GM06990 (cell line): ENCODE results near the gene CLEC18A.

Experiments used
- DNase-seq: peaks from one replicate; pipeline ENCODE4 v3.0.0-alpha.2; 2011; ENCODE audit not compliant: insufficient read length; ENCODE audit errors: extremely low read depth
- H3K27me3 ChIP-seq: replicated peaks from 2 replicates; pipeline ENCODE4 v1.6.0; 2011; ENCODE audit warnings: low read length; ENCODE audit not compliant: control insufficient read depth, insufficient read depth
- H3K36me3 ChIP-seq: 2 replicates; pipeline ENCODE4 v1.5.1; 2011; ENCODE audit warnings: low read length; ENCODE audit not compliant: control insufficient read depth, insufficient read depth
- H3K4me3 ChIP-seq: replicated peaks from 2 replicates; pipeline ENCODE4 v1.5.1; 2011; ENCODE audit warnings: low read depth, mild to moderate bottlenecking, control low read depth, low read length
- TF ChIP-seq, protein P1 (sequence below): IDR thresholded peaks from 2 replicates; pipeline ENCODE4 v1.5.1; 2011; ENCODE audit warnings: low read length, control low read depth, mild to moderate bottlenecking, inconsistent platforms; ENCODE audit not compliant: insufficient read depth, poor library complexity, severe bottlenecking

The CLEC18A gene

GRCh38 chr16:69935278-69935711 is 15.8 kb upstream of the CLEC18A start:
- no peak for DNase-seq
- H3K36me3 ChIP-seq: peaks cover 33% of the 10 kb centered on the region
- no peak overlapping the region for H3K4me3 ChIP-seq
- no peaks in the 10 kb centered on the region for H3K27me3 ChIP-seq
- TF ChIP-seq, protein P1, sequence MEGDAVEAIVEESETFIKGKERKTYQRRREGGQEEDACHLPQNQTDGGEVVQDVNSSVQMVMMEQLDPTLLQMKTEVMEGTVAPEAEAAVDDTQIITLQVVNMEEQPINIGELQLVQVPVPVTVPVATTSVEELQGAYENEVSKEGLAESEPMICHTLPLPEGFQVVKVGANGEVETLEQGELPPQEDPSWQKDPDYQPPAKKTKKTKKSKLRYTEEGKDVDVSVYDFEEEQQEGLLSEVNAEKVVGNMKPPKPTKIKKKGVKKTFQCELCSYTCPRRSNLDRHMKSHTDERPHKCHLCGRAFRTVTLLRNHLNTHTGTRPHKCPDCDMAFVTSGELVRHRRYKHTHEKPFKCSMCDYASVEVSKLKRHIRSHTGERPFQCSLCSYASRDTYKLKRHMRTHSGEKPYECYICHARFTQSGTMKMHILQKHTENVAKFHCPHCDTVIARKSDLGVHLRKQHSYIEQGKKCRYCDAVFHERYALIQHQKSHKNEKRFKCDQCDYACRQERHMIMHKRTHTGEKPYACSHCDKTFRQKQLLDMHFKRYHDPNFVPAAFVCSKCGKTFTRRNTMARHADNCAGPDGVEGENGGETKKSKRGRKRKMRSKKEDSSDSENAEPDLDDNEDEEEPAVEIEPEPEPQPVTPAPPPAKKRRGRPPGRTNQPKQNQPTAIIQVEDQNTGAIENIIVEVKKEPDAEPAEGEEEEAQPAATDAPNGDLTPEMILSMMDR: no peak

DNA sequence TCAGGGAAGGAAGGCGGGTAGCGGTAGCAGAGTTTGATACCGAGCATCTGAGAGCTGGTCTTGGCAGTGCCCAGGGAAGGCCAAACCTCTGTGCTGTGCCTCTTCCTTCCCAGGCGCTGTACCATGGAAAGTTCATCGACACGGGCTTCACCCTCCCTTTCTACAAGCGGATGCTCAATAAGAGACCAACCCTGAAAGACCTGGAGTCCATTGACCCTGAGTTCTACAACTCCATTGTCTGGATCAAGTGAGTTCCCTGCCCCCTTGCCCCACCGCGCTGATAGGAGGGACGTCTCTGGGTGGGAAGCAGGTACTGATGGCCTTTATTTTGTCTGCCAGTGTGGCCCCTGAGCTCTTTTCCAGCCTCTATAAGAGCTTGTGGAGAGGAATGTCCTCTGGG is 15.4 kb upstream of the CLEC18A start:
- TF ChIP-seq, protein P1: no peak
- no peaks in the 10 kb centered on the region for H3K27me3 ChIP-seq
- H3K36me3 ChIP-seq: peaks cover 35% of the 10 kb centered on the region
- no peak for DNase-seq
- no peak overlapping the region for H3K4me3 ChIP-seq

GRCh38 chr16:69936252-69936651 is 14.9 kb upstream of the CLEC18A start:
- TF ChIP-seq, protein P1: no peak
- Histone ChIP-seq H3K4me3 (no peak overlapping the region), H3K36me3 (peaks cover 36% of the 10 kb centered on the region), H3K27me3 (no peaks in the 10 kb centered on the region)
- DNase-seq: no peak

GRCh38 chr16:69936751-69937211 is 14.4 kb upstream of the CLEC18A start:
- Histone ChIP-seq H3K27me3 (no peaks in the 10 kb centered on the region), H3K4me3 (no peak overlapping the region), H3K36me3 (peaks cover 36% of the 10 kb centered on the region)
- TF ChIP-seq, protein P1: no peak
- no peak for DNase-seq

DNA sequence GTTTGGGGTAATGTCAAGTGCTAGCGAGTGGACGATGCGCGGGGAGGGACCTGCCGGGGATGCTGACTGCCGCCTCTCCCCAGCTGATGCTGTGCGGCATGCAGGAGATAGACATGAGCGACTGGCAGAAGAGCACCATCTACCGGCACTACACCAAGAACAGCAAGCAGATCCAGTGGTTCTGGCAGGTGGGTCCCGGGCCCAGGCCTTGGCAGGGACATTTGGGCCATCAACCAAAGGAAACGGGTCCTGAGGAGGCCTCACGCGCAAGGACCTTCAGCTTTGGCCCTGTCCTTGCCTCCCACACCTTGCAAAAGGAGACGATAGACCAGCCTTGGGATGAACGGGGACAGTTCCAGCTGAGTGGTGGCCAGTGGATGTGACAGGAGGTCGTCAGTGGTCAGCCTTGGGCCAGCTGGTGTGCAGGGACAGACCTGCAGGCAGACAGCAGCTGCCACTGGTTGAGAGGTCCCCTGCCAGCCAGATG is 13.6 kb upstream of the CLEC18A start:
- TF ChIP-seq, protein P1: no peak
- H3K4me3 ChIP-seq: no peak overlapping the region
- H3K27me3 ChIP-seq: no peaks in the 10 kb centered on the region
- no peak for DNase-seq
- H3K36me3 ChIP-seq: peaks cover 36% of the 10 kb centered on the region

DNA sequence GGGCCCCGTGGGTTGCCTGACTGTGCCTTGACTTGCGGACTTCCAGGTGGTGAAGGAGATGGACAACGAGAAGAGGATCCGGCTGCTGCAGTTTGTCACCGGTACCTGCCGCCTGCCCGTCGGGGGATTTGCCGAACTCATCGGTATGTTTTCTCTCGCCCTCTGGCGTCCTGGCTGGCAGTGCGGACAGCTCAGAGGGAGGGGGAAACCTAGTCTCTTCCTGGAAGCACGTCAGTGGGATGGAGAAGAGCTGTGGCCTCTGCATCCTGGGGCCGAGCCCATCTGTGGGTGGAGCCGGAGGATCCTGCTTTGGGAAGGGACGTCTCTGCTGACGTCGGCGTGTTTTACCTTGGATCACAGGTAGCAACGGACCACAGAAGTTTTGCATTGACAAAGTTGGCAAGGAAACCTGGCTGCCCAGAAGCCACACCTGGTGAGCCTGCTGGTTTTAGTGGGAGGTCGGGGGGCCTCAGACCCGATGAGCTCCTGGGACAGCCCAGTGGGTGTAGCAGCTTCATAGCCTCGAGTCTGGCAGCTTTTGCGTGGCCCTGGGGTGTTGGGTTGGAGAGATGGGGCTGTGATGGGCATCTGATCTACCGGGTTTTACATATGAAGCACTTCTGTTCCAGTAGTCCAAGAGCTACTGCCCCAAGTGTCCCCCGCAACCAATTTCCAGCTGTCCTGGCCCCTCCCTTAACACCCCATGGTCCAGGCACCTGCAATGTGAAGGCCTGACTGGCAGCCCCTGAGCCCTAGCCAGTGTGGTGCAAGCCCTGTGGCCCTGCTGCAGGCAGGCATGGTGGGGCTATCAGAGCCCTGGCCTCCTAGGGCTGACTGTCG is 11.9 kb upstream of the CLEC18A start:
- Histone ChIP-seq H3K36me3 (peaks cover 32% of the 10 kb centered on the region), H3K27me3 (no peaks in the 10 kb centered on the region), H3K4me3 (no peak overlapping the region)
- TF ChIP-seq, protein P1: no peak
- no peak for DNase-seq
